ENCODE data around the gene PAIP2B. TPM values are rescaled to one million over a fixed set of nuclear protein-coding genes. Genes with fewer than 3 reads are reported as not detected.

The PAIP2B gene
- total RNA-seq, 1 experiment from 2014 or later = 1.1 TPM

DNA sequence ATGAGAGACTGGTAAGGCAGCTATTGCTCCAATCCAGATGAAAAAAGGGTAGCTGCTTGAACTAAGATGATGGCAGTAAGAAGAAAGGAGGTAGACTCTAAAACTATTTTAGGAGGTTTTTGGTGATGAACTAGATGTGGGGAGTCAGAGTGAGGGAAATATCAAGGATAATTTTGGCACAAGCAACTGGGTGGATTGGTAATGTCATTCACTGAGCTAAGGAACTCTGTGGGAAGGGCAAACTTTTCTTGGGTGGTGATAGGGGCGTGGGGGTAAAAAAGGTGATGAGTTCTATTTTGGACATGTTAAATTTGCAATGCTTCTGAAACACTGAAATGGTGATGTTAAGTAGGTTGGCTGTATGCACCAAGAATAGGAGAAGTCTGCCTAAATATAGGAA lies 19.3 kb downstream of the PAIP2B start:
- CTCF ChIA-PET = no interaction called here
- intact Hi-C loops (cut with micrococcal nuclease; ENCODE audit: unreplicated experiment) = no loop called here
- H3K4me3 ChIP-seq (ENCODE audit: low read depth, low read length, poor library complexity, severe bottlenecking) = no peak overlapping the region
- H3K36me3 ChIP-seq (ENCODE audit: insufficient read depth, low read length, poor library complexity, severe bottlenecking) = no peaks in the 10 kb centered on the region
- no peaks in the 10 kb centered on the region for H3K4me1 ChIP-seq (ENCODE audit: insufficient read depth, low read length, poor library complexity, severe bottlenecking)
- POLR2A ChIA-PET (ENCODE audit: low non-redundant PET) = no interaction called here
- no TSS peak for BruUV-seq (replicated peaks)
- TF ChIP-seq, protein P1, sequence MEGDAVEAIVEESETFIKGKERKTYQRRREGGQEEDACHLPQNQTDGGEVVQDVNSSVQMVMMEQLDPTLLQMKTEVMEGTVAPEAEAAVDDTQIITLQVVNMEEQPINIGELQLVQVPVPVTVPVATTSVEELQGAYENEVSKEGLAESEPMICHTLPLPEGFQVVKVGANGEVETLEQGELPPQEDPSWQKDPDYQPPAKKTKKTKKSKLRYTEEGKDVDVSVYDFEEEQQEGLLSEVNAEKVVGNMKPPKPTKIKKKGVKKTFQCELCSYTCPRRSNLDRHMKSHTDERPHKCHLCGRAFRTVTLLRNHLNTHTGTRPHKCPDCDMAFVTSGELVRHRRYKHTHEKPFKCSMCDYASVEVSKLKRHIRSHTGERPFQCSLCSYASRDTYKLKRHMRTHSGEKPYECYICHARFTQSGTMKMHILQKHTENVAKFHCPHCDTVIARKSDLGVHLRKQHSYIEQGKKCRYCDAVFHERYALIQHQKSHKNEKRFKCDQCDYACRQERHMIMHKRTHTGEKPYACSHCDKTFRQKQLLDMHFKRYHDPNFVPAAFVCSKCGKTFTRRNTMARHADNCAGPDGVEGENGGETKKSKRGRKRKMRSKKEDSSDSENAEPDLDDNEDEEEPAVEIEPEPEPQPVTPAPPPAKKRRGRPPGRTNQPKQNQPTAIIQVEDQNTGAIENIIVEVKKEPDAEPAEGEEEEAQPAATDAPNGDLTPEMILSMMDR (conservative IDR thresholded peaks at IDR 0.05; ENCODE audit: low read depth, low read length) = no peak
- no peak for TF ChIP-seq EZH2 (IDR thresholded peaks at IDR 0.05; ENCODE audit: borderline replicate concordance, low read depth, low read length, poor library complexity, severe bottlenecking)
- no peak for DNase-seq (ENCODE audit: low spot score)
- no peaks in the 10 kb centered on the region for H3K27me3 ChIP-seq (replicated peaks; ENCODE audit: insufficient read depth, low read depth, low read length, poor library complexity)
- no peaks in the 10 kb centered on the region for H3K9me3 ChIP-seq (ENCODE audit: low read depth, low read length, poor library complexity, severe bottlenecking)
- no peak overlapping the region for H3K27ac ChIP-seq (ENCODE audit: low read depth, low read length, poor library complexity, severe bottlenecking)

DNA sequence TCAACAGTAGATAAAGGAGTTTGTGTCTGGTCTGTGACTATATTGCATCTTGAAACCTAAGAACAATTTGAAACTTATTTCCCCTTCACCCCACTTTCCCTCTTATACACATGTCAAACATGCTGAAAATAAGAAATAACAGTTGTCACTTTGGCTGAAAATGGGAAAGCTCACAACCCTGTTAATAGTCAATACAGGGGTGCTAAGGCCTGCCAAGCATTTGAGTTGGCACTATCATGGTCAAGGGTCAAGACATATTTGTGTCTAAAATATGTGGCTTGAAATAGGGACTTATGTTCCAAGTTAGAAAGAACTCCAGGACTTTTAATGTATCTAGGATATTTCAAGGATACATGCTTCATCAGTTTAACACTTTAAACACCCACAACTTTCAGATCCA lies 20.6 kb downstream of the PAIP2B start:
- POLR2A ChIA-PET (ENCODE audit: low non-redundant PET) = no interaction called here
- CTCF ChIA-PET = no interaction called here
- TF ChIP-seq EZH2 (IDR thresholded peaks at IDR 0.05; ENCODE audit: borderline replicate concordance, low read depth, low read length, poor library complexity, severe bottlenecking) = no peak
- TF ChIP-seq, protein P1 (conservative IDR thresholded peaks at IDR 0.05; ENCODE audit: low read depth, low read length) = no peak
- no TSS peak for BruUV-seq (replicated peaks)
- Histone ChIP-seq H3K27me3 (replicated peaks; ENCODE audit: insufficient read depth, low read depth, low read length, poor library complexity) (no peaks in the 10 kb centered on the region), H3K4me3 (ENCODE audit: low read depth, low read length, poor library complexity, severe bottlenecking) (no peak overlapping the region), H3K4me1 (ENCODE audit: insufficient read depth, low read length, poor library complexity, severe bottlenecking) (no peaks in the 10 kb centered on the region), H3K36me3 (ENCODE audit: insufficient read depth, low read length, poor library complexity, severe bottlenecking) (no peaks in the 10 kb centered on the region), H3K27ac (ENCODE audit: low read depth, low read length, poor library complexity, severe bottlenecking) (no peak overlapping the region), H3K9me3 (ENCODE audit: low read depth, low read length, poor library complexity, severe bottlenecking) (no peaks in the 10 kb centered on the region)
- intact Hi-C loops (cut with micrococcal nuclease; ENCODE audit: unreplicated experiment) = no loop called here
- no peak for DNase-seq (ENCODE audit: low spot score)

DNA sequence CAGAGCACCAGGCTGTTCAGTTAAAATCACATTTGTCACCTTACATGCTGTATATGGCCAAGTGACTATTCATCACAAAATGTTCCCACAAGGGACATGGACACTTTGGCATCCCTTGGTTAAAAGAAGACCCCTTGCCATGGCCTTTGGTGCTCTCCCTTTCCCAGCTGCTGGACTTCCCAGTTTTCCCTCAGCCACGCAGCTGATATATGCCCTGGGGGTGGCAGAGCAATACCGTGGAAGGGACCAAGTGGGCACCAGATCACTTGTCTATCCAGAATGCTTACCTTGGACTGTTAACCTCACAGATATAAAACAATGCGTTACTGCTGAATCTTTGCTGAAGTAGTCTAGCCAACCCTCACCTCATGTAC lies 35.3 kb downstream of the PAIP2B start:
- intact Hi-C loops (cut with micrococcal nuclease; ENCODE audit: unreplicated experiment) = no loop called here
- Histone ChIP-seq H3K27ac (ENCODE audit: low read depth, low read length, poor library complexity, severe bottlenecking) (no peak overlapping the region), H3K4me1 (ENCODE audit: insufficient read depth, low read length, poor library complexity, severe bottlenecking) (no peaks in the 10 kb centered on the region), H3K9me3 (ENCODE audit: low read depth, low read length, poor library complexity, severe bottlenecking) (no peaks in the 10 kb centered on the region), H3K4me3 (ENCODE audit: low read depth, low read length, poor library complexity, severe bottlenecking) (no peak overlapping the region), H3K36me3 (ENCODE audit: insufficient read depth, low read length, poor library complexity, severe bottlenecking) (no peaks in the 10 kb centered on the region), H3K27me3 (replicated peaks; ENCODE audit: insufficient read depth, low read depth, low read length, poor library complexity) (no peaks in the 10 kb centered on the region)
- ChIA-PET POLR2A (ENCODE audit: low non-redundant PET) (no interaction called here), CTCF (no interaction called here)
- DNase-seq (ENCODE audit: low spot score) = no peak
- TF ChIP-seq EZH2 (IDR thresholded peaks at IDR 0.05; ENCODE audit: borderline replicate concordance, low read depth, low read length, poor library complexity, severe bottlenecking) = no peak
- TF ChIP-seq, protein P1 (conservative IDR thresholded peaks at IDR 0.05; ENCODE audit: low read depth, low read length) = no peak
- no TSS peak for BruUV-seq (replicated peaks)
